Left lung (tissue), 10 donors: ENCODE results near the gene FGD2. TPM values are rescaled to one million over a fixed set of nuclear protein-coding genes. Genes with fewer than 3 reads are reported as not detected.

Experiments
- ATAC-seq: fragments of 200-7000 bp; cut with Tn5 transposase; one replicate; pipeline ENCODE4 v1.9.1; 2020; ENCODE audit warnings: moderate library complexity
- DNase-seq, 4 donors: peaks; one replicate each; pipeline ENCODE4 v3.0.0-alpha.2; 2013 to 2020
- H3K27ac ChIP-seq, 2 donors: fragments of 200-600 bp; sonication (generic) in 1 of 2; one replicate each; pipeline versions ENCODE4 v1.5.0 to v1.8.0; 2020 to 2021
- H3K27me3 ChIP-seq, 2 donors: fragments of 200-600 bp; sonication (generic) in 1 of 2; one replicate each; pipeline versions ENCODE4 v1.5.0 to v1.8.0; 2020 to 2021
- H3K36me3 ChIP-seq, 2 donors: fragments of 200-600 bp; sonication (generic) in 1 of 2; one replicate each; pipeline versions ENCODE4 v1.5.0 to v1.8.0; 2020 to 2021
- H3K4me1 ChIP-seq, 2 donors: fragments of 200-600 bp; one replicate each; pipeline ENCODE4 v1.8.0; 2021
- H3K4me3 ChIP-seq, 2 donors: fragments of 200-600 bp; sonication (generic) in 1 of 2; one replicate each; pipeline versions ENCODE4 v1.5.0 to v1.8.0; 2020 to 2021; ENCODE audit warnings: mild to moderate bottlenecking in 1 of 2
- H3K9me3 ChIP-seq, 2 donors: fragments of 200-600 bp; sonication (generic) in 1 of 2; one replicate each; pipeline versions ENCODE4 v1.5.0 to v1.8.0; 2020 to 2021
- intact Hi-C, 2 donors: fragments of 100-400 bp; cut with DNase I; formaldehyde crosslinking; loops; one replicate each; pipeline versions ENCODE4 v1.11.2 to v1.14.2; 2022
- polyA plus RNA-seq, 6 donors: library from polyadenylated mRNA; unstranded; fragments of 120-200 nt; gene quantifications; one replicate each; pipeline ENCODE4 v1.2.1, GENCODE V29; 2013; ENCODE audit not compliant: insufficient read length in 6 of 6
- total RNA-seq, 2 donors: library from RNA; stranded (reverse); fragmentation: NEBNext Ultra II Directional; extraction: Animal tissue kit (Norgen Biotek cat#: 25700); gene quantifications; one replicate each; pipeline ENCODE4 v1.2.1, GENCODE V29; 2021
- TF ChIP-seq, protein P1 (sequence below), 2 donors: fragments of 200-600 bp; sonication (generic) in 1 of 2; IDR thresholded peaks; one replicate each; pipeline versions ENCODE4 v1.5.0 to v1.8.0; 2021; ENCODE audit warnings: antibody characterized with exemption in 2 of 2
- donor health status: DM: no; HTN: yes; CAD: no.
- donor health status: DM: no; HTN: no; CAD: no.

FGD2 gene
- total and polyA plus RNA-seq, 8 donors, result 3.9 to 60.3 (median 4.7) TPM

DNA sequence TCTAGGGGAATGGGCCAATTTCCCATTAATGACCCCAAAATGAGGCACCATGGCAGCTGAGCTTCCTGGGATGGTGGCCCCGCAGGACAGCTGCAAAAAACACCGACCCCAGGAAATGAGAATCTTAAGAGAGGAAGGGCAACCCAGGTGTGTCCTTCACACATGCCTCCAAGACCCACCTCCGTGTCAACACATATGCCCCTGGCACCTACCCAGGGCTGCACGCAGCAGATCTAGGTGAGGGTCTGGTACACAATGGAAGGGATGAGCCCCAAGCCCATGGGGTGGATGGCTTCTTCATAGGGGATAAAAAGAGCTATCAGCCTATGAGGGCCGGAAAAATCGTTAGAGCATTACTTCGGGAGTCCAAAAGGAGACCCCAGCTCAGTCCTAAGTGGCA lies 28.9 kb upstream of the FGD2 start:
- Histone ChIP-seq H3K9me3 (no peaks in the 10 kb centered on the region), H3K36me3 (peaks cover 0 to 99% of the 10 kb centered on the region in 2 donors), H3K4me3 (no peak overlapping the region), H3K27ac (no peak overlapping the region), H3K4me1 (peaks cover 0 to 28% of the 10 kb centered on the region in 2 donors), H3K27me3 (no peaks in the 10 kb centered on the region)
- intact Hi-C loops, result no loop called here
- no peak for DNase-seq
- no peak for ATAC-seq
- TF ChIP-seq, protein P1, sequence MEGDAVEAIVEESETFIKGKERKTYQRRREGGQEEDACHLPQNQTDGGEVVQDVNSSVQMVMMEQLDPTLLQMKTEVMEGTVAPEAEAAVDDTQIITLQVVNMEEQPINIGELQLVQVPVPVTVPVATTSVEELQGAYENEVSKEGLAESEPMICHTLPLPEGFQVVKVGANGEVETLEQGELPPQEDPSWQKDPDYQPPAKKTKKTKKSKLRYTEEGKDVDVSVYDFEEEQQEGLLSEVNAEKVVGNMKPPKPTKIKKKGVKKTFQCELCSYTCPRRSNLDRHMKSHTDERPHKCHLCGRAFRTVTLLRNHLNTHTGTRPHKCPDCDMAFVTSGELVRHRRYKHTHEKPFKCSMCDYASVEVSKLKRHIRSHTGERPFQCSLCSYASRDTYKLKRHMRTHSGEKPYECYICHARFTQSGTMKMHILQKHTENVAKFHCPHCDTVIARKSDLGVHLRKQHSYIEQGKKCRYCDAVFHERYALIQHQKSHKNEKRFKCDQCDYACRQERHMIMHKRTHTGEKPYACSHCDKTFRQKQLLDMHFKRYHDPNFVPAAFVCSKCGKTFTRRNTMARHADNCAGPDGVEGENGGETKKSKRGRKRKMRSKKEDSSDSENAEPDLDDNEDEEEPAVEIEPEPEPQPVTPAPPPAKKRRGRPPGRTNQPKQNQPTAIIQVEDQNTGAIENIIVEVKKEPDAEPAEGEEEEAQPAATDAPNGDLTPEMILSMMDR (IDR thresholded peaks at IDR 0.05), result no peak

DNA sequence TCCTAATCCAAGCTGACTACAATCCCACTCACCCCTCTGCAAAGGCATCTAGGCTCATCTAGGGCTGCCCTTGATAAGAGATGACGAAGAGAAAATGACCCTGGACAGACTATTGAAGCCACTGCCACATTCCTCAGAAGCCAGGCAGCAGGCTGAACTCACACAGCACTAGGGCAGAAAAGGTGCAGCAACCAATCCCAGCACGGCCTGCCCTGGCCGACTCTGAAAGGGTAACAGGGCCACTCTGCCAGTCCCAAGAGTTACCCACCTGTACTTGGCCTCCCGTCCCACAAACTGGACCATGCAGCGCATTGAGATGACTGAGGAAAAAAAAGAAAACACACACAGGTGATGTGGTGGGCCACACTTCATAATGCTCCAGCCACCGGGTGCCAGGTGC lies 28.5 kb upstream of the FGD2 start:
- Histone ChIP-seq H3K36me3 (peaks cover 0 to 99% of the 10 kb centered on the region in 2 donors), H3K27me3 (no peaks in the 10 kb centered on the region), H3K27ac (no peak overlapping the region), H3K9me3 (no peaks in the 10 kb centered on the region), H3K4me3 (no peak overlapping the region), H3K4me1 (peaks cover 0 to 32% of the 10 kb centered on the region in 2 donors)
- DNase-seq (no peak), ATAC-seq (no peak)
- intact Hi-C loops, result no loop called here
- TF ChIP-seq, protein P1 (IDR thresholded peaks at IDR 0.05), result no peak

DNA sequence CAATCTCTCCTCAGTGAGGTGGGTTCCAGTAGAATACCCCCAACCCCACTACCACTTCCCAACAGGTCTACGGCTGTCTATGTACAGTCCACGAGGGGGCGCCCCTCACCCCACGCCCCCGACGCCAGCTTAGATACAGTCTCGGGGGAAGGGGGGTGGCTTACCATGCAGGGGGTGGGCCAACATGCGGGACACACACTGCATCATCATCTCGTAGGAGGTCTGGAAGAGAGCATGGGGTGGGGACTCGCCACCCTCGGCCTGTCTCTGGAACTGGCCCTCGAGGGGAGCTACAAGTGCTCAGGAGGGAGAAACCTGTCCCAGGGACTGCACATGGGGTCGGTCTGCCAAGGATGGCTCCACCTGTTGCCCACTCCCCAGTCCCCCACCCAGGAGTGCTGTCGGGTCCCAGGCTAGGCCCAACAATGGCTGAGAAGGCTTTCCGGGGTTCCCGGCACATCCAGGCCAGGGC lies 27.9 kb upstream of the FGD2 start:
- H3K9me3 ChIP-seq, result no peaks in the 10 kb centered on the region
- no peak overlapping the region for H3K27ac ChIP-seq
- intact Hi-C loops, result no loop called here
- TF ChIP-seq, protein P1 (IDR thresholded peaks at IDR 0.05), result no peak
- DNase-seq (no peak), ATAC-seq (no peak)
- no peak overlapping the region for H3K4me3 ChIP-seq
- peaks cover 0 to 38% of the 10 kb centered on the region in 2 donors for H3K4me1 ChIP-seq
- H3K36me3 ChIP-seq, result peaks cover 0 to 93% of the 10 kb centered on the region in 2 donors
- no peaks in the 10 kb centered on the region for H3K27me3 ChIP-seq

DNA sequence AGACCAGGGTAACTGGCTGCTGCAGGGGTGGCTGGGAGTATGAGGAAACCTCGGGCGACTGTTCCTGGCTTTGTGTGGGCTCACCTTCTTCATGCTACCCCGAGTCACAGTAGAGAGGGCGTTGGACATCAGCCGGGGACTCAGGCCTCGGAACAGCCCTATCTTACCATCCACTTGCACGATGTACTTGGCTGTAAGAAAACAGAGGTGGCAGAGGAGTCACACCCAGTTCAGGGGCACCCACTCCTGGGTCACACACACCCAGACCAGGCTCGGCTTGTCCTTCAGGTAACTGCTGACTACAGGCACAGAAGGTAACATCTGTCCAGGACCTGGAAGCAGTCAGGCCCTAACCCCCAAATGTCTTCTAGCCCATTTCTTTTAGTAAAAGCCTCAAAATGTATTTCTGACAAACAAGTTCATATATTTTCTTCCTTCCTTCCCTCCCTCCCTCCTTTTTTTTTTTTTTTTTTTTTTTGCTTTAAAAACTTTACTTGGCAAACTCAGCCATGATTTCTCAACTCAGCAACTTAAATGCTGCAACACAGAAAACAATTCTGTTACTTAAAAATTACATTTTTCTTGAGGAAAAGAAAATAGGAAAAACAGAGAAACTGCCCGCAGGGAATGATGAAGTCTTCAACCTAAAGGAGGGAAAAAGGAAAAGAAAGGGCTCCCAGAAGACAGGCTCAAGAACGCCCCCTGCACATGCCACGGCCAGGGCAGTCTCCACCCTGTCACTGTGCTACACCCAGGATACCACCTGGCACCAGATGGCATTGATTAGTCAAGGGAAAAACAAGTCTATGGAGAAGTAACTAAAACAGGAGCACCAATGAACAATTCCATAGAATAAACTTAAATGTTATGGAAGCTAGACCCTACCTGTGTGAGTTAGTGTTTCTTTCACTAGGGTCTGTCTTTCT lies 26.8 kb upstream of the FGD2 start:
- Histone ChIP-seq H3K27me3 (no peaks in the 10 kb centered on the region), H3K27ac (no peak overlapping the region), H3K9me3 (no peaks in the 10 kb centered on the region), H3K4me1 (peaks cover 2 to 49% of the 10 kb centered on the region in 2 donors), H3K36me3 (peaks cover 0 to 81% of the 10 kb centered on the region in 2 donors), H3K4me3 (no peak overlapping the region)
- ATAC-seq (peak; percentile 23), DNase-seq (no peak)
- intact Hi-C loops, result no loop called here
- TF ChIP-seq, protein P1 (IDR thresholded peaks at IDR 0.05), result no peak

DNA sequence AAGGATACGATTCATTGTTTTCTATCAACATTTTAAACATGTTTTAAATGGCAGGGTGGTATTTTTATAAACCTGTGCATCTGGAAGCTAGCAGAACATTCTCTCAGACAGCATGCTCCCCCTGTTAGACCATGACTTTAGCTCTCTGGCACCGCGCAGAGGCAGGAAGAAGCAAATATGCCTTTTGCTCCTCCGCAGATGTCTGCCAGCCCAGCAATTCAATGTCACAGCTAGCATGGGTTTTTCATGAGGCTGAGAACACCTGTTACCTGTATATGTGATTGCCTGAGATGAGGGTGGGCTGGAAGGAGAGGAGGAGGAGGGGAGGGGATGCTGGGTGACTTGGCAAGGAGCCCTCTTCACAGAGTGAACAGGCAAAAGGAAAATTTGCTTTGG lies 26.1 kb upstream of the FGD2 start:
- DNase-seq (peak in 2 of 4 donors; percentile 39 to 66), ATAC-seq (peak; percentile 78)
- no peak overlapping the region for H3K27ac ChIP-seq

More for the DNA sequence above, 26.1 kb upstream of the FGD2 start:
- intact Hi-C loops, result no loop called here
- no peak overlapping the region for H3K4me3 ChIP-seq
- peaks cover 0 to 74% of the 10 kb centered on the region in 2 donors for H3K36me3 ChIP-seq
- H3K27me3 ChIP-seq, result no peaks in the 10 kb centered on the region
- H3K4me1 ChIP-seq, result peaks cover 9 to 56% of the 10 kb centered on the region in 2 donors
- no peaks in the 10 kb centered on the region for H3K9me3 ChIP-seq
- TF ChIP-seq, protein P1 (IDR thresholded peaks at IDR 0.05), result peak in 1 of 2 donors; percentile 38
